Measurements from ENCODE around the gene PEAR1.

- TF ChIP-seq CEBPB (IDR thresholded peaks at IDR 0.05) (no peak), REST (IDR thresholded peaks at IDR 0.05; ENCODE audit: low read depth) (no peak), TCF12 (IDR thresholded peaks at IDR 0.05; ENCODE audit: low read depth) (no peak), TEAD4 (IDR thresholded peaks at IDR 0.05) (no peak), USF1 (IDR thresholded peaks at IDR 0.05) (no peak), TAF1 (IDR thresholded peaks at IDR 0.05; ENCODE audit: low read depth) (no peak), MAX (IDR thresholded peaks at IDR 0.05) (no peak), EP300 (IDR thresholded peaks at IDR 0.05; ENCODE audit: borderline replicate concordance) (no peak), FOXM1 (IDR thresholded peaks at IDR 0.05; ENCODE audit: borderline replicate concordance, low read depth) (no peak)
Measured at GRCh38 chr1:156876281-156876680, 17.2 kb upstream of the PEAR1 start.
